ENCODE data around the gene PCSK6.

- TF ChIP-seq CTCF (IDR thresholded peaks at IDR 0.05; ENCODE audit: low read depth, low read length, poor library complexity, severe bottlenecking), result no peak
- no peak for TF ChIP-seq EZH2phosphoT487 (IDR thresholded peaks at IDR 0.05; ENCODE audit: borderline replicate concordance, low read length)
These were observed 7.5 kb downstream of the PCSK6 start for GRCh38 chr15:101481917-101482525.
